ENCODE measurements around the gene RNU7-1.
"Not testable (repeated sequence)": the region's sequence is repeated elsewhere in the genome, so short reads cannot be mapped to it uniquely, and the experiment has no call there.

Gene RNU7-1

DNA sequence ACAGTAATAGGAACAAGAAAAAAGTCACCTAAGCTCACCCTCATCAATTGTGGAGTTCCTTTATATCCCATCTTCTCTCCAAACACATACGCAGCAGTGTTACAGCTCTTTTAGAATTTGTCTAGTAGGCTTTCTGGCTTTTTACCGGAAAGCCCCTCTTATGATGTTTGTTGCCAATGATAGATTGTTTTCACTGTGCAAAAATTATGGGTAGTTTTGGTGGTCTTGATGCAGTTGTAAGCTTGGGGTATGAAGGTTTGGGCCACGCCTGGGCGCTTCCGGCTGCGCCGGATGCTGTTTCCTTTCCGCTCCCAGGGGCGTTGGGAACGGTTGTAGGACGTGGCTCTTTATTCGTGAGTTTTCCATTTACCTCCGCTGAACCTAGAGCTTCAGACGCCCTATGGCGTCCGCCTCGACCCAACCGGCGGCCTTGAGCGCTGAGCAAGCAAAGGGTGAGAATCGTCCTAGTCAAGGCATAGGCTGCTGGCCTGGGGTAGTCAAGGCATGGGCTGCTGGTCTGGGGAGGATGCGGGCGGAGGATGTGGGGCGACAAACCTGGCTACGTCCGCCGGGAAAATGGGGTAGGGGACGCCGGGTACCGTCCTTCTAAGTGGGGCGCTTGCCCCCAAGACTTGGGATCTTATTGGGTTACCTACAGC is at the start of gene RNU7-1, which contains the start of gene C12orf57:
Gene RNU7-1, plus strand, starts transcription at position 95 of the 659 bp plus-strand sequence.
Gene C12orf57, plus strand, starts transcription at position 301 of the 659 bp plus-strand sequence. Its CDS starts 100 bp downstream, at position 401.
- DNase-seq (ENCODE audit: low read depth): no peak

DNA sequence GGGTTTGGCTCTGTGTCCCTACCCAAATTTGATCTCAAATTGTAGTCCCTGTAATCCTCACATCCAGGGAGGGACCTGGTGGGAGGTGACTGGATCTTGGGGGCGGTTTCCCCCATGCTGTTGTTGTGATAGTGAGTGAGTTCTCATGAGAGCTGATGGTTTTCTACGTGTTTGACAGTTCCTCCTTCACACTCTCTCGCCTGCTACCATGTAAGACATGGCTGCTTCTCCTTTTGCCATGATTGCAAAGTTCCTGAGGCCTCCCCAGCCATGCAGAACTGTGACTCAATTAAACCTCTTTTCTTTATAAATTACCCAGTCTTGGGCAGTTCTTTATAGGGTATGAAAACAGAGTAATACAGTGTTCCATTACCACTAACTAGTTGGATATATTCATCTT is 49.3 kb upstream of the RNU7-1 start:
- DNase-seq (ENCODE audit: low read depth): no peak

DNA sequence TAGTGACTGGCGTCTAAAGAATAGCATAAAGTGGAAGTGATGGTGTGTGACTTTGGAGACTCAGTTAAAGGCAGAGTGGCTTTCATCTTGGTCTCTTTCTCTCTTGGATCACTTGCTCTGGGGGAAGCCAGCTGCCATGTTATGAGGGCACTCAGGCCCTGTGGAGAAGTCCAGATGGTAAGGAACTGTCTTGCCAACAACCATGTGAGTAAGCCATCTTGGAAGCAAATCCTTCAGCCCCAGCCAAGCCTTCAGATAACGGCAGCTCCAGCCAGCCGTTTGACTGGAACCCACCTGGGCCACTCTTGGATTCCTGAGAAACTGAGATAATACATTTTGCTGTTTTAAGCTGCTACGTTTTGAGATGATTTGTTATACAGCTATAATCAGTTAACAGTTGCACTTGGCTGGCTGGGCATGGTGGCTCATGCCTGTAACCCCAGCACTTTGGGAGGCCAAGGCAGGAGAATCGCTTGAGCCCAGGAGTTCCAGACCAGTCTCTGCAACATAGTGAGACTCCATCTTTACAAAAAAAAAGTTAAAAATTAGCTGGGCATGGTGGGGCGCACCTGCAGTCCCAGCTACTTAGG is 46.7 kb upstream of the RNU7-1 start:
- DNase-seq (ENCODE audit: low read depth): no peak

DNA sequence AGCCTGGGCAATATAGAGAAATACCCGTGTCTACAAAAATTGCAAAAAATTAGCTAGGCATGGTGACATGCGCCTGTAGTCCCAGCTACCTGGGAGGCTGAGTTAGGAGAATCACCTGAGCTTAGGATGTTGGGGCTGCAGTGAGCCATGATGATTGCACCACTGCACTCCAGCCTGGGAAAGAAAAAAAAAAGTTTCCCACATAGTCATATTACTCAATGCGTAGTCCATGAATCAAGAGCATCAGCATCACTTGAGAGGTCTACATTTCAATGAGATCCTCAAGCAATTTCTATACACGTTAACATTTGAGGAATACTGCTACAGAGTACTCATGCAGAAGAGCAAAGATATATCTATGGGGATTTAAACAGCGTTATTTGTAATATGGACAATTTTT is 44.2 kb upstream of the RNU7-1 start:
- no peak for DNase-seq (ENCODE audit: low read depth)

DNA sequence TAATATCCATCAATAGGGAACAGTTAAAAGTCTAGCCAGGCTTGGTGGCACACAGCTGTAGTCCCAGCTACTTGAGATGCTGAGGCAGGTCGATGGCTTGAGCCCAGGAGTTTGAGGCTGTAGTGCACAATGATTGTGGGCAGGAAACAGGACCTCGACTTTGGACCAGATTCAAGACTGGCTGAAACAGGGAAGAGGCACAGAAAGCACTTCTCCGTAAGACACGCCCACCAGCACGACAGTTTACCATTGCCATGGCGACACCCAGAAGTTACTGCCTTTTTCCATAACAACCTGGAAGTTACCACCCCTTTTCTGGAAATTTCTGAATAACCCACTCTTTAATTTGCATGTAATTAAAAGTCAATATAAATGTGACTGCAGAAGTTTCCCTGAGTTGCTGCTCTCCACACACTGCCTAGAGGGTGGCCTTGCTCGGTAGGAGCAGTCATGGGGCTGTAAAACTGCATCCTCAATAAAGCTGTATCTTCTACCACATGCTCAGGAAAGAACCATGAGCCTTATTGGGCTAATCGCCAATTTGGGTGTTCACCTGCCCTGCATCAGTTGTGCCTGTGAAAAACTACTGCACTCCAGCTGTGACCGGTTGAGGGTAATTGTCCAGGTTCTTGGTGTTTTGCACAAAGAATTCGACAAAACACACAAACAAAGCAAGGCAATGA is 43.6 kb upstream of the RNU7-1 start:
- DNase-seq (ENCODE audit: low read depth): no peak

DNA sequence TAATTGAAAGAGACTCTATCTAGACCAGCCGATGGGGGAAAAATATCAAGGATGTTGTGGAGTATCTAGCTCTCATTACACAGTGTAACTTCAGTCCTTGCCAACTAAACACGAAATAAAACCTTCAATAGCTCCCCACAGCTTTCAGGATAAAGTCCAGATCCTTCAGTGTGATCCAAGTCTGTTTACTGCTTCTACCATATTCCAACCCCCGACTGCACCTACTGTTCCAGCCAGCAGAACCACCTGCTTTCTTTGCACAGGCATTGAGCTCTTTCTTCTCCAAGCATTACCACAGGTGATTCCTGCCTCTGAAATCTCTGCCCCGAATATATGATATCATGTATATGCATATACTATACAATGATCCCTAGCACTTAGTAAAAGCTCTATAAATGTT is 41.2 kb upstream of the RNU7-1 start:
- DNase-seq (ENCODE audit: low read depth): no peak

DNA sequence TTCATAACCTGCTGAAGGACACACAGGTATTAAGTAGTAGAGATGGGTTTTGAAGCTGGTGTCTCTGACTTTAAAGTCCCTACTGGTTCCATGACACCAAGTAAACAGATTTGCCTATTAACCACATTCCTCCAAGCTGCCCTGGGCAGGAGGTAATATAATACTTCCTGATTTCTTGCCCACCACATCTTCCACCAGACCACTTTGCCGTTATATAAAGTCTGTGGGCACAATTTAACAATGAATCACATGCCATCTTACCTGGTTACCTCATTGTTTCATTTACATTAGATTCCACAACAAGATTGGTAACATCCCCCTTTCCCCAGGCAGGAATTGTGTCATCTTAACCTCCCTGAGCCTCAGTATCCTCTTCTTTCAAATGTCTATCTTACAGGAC is 39.9 kb upstream of the RNU7-1 start:
- DNase-seq (ENCODE audit: low read depth): no peak

DNA sequence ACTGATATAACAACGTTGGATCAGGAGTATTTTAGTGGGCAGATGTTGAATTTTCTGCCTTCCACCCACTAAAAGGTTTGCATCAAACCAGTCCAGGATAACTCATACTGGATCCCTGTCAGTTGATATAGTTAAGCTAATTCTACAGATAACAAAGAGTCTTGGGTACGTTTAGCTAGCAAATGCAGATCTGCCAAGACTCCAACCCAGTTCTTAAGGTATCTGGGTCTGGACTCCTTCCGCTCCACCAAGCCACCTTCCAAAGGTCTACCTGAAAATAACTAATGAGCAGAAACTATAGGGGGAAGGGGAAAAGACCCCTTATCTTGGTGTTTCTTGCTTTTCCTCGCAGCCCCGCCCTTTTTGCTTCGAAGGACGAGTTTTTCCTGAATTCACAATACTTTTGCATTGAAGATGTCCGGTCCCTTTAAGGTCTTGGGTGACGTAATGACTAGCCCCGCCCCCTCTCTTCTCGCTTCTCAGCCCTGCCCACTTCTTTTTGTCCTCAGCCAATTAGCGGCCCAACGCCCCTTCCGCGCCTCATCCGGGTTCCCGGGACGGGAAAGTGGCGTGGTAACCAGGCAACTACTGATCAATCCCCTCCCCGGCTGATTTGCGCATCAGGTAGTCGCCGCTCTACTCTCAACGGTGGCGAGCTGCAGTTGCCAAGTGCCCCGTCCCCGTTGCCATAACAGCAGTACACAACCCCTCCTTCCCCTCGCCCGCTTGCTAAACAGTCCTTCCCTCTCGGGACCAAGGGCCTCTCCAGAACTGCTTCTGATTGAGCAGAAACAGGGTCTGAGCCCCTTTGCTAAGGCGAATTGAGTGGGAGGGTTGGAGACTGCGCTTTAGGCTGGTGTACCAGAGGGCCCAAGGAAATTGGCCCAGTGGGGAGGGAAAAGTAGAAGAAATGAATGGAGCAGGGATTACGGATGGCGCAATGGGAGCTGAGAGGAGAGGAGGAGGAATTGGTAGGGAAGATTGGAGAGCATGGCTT is 39.0 kb upstream of the RNU7-1 start, which contains the start of gene LRRC23:
Gene LRRC23, plus strand, starts transcription at position 543 of the 997 bp plus-strand sequence. CDS start 812 bp downstream, outside the sequence.
- DNase-seq (ENCODE audit: low read depth): peak; percentile 72

DNA sequence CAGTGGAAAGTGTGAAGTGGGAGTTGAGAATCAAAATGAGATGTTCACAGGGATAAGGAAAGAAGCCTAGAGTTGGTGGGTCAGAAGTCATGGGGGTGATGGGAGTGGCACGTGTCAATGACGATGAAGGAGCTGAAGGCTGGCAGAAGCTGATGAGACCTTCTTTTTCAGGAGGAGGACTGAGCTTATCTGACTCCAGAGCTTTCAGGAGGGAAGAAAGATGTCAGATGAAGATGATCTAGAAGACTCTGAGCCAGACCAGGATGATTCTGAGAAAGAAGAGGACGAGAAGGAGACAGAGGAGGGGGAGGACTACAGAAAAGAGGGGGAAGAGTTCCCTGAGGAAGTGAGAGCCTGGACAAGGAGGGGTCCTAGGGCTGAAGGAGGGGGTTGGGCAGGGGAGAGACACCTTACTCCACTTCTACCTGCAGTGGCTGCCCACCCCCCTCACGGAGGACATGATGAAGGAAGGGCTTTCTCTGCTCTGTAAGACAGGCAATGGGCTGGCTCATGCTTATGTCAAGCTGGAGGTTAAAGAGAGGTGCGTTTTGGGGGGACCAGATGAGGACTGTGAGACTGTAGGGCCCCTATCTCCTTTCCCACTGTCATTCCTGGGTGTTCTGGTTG is 38.1 kb upstream of the RNU7-1 start:
- no peak for DNase-seq (ENCODE audit: low read depth)

DNA sequence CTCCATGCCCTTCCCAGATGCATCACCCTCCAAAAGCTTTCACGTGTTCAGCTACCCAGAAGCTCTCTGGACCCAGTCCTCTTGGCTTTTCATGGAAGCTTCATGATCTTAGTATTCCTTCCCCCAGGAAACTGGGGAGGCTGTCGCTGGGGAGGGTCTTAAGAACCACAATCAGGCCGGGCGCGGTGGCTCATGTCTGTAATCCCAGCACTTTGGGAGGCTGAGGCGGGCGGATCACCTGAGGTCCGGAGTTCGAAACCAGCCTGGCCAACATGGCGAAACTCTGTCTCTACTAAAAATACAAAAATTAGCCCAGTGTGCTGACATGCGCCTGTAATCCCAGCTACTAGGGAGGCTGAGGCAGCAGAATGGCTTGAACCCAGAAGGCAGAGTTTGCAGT is 35.5 kb upstream of the RNU7-1 start:
- DNase-seq (ENCODE audit: low read depth): not testable (repeated sequence)

DNA sequence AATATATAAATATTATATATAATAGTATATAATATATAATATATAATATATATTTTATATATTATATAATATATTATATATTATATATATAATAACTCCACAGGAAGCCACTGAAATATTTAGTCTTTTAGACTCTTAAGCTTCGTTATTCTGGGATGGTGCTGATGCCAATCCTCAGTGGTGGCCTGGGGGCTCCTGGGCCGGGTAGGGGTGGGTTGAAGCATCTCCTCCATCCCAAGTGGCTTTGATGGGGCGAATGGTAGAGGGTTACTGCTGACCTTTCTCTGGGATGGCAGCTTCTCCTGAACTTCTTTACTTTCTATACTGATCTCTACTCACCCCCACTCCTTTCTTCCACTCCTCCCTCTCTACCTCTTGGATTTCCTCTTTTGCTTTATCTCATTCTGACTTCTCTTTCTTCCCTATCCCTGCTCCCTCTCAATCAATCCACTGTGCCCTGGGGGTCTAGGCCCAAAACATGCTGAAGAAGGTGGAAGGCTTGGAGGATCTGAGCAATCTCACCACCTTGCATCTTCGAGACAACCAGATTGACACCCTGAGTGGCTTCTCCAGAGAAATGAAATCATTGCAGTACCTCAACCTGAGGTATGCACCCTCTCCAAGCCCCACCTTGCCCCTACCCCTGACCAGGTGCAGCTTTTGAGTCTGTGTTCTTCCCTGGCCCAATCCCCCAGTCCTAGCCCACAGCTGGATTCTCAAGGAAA is 34.0 kb upstream of the RNU7-1 start:
- DNase-seq (ENCODE audit: low read depth): no peak

DNA sequence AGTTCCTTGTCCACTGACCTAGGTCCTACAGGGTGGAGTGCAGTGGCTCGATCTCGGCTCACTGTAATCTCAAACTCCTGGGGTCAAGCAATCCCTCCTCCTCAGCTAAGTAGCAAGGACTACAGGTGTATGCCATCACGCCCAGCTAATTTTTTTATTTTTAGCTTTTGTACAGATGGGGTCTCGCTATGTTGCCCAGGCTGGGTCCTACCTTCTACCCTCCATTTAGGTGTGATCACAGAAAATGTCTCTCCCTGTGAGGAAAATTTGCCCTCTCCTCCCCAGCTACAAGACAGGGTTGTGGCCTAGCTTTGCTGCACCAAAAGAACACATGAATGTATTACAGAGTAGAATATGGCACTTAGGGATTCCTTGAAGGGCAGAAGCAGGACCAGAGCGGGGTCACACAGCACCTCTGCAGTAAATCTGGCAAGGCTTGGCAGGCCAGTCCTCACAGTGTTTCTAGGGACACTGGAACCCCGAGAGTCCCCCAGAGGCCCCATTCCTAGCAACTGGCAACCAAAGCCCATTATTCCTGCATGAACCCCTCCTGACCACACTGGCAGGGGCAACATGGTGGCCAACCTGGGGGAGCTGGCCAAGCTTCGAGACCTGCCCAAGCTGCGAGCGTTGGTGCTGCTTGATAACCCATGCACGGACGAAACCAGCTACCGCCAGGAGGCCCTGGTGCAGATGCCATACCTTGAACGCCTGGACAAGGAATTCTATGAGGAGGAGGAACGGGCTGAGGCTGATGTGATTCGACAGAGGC is 31.3 kb upstream of the RNU7-1 start:
- no peak for DNase-seq (ENCODE audit: low read depth)

DNA sequence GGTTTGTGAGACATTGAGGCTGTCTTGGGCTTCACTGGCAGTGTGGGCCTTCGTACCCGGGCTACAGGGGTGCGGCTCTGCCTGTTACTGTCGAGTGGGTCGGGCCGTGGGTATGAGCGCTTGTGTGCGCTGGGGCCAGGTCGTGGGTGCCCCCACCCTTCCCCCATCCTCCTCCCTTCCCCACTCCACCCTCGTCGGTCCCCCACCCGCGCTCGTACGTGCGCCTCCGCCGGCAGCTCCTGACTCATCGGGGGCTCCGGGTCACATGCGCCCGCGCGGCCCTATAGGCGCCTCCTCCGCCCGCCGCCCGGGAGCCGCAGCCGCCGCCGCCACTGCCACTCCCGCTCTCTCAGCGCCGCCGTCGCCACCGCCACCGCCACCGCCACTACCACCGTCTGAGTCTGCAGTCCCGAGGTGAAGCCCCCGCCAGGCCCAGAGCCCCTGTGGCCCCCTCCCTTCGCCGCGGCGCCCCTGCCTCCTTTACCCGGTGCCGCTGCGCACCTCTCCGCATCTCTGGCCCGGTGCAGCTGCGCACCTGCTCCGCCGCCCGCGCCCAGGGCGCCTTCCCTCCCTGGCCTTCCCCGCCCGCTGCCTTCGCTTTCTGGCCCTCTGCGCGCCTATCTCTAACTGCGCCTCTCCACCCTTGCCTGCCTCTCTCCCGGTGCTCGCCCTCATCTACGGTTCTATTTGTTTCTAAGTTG is 29.2 kb upstream of the RNU7-1 start, which contains the start of gene ENO2:
Gene ENO2, plus strand, starts transcription at position 335 of the 701 bp plus-strand sequence. CDS start 1,253 bp downstream, outside the sequence.
- DNase-seq (ENCODE audit: low read depth): no peak

DNA sequence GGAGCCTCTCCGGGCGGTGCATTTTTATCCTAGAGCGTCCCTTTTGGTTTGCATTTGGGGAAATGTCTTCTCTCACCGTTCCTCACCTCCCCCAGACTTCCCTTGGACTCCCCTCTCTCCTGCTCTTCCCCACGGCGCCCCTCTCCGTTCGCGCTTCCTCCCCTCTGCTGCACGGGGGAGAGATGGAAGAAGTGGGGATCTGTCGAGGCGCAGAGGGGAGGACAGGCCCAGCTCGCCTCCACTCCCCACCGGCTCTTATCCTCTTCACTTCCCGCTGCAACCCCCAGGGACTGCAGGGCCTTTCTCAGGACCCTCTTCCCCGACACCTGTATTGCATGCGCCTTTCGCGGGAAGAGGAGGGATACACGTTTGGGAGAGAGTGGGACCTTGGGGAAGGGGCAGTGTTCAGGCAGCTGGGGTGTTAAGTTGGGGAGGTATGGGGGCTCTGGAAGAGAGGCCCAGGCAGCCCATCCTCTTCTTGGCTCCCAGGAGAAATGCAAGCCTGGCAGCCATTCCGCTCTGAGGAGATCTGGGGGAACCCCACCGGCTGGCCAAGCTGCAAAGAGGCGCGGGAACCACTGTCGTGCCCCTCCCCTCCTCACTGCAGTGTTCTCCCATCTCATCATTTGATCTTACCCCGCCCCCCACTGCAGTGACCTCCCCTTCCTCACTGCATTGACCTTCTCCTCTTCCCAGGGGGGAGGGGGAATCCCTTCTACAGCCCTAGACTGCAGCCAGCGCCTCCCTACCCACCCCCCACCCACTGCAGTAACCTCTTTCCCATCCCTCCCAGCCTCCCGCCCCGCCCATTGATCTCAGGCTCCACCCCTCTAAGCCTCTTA is 28.4 kb upstream of the RNU7-1 start:
- DNase-seq (ENCODE audit: low read depth): no peak

DNA sequence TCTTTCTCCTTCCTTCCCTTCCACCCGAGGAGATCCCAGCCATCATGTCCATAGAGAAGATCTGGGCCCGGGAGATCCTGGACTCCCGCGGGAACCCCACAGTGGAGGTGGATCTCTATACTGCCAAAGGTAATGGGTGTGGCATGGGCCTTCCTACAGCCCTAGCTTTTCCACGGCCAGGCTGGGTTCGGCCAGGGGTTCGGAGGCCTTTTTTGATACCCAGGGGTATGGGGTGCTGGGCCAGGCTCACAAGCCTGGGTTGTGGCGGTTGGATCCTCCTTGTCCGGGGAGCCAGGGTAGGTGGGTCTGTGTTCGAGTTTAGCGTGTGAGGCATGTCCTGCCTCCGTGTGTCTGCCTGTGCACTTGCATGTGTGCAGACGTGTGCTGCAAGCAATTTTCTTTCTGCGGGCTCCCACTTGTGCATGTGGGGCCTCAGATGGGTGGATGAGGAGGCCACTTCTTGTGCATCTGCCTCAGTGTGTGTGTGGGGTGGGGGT is 27.8 kb upstream of the RNU7-1 start:
- no peak for DNase-seq (ENCODE audit: low read depth)

DNA sequence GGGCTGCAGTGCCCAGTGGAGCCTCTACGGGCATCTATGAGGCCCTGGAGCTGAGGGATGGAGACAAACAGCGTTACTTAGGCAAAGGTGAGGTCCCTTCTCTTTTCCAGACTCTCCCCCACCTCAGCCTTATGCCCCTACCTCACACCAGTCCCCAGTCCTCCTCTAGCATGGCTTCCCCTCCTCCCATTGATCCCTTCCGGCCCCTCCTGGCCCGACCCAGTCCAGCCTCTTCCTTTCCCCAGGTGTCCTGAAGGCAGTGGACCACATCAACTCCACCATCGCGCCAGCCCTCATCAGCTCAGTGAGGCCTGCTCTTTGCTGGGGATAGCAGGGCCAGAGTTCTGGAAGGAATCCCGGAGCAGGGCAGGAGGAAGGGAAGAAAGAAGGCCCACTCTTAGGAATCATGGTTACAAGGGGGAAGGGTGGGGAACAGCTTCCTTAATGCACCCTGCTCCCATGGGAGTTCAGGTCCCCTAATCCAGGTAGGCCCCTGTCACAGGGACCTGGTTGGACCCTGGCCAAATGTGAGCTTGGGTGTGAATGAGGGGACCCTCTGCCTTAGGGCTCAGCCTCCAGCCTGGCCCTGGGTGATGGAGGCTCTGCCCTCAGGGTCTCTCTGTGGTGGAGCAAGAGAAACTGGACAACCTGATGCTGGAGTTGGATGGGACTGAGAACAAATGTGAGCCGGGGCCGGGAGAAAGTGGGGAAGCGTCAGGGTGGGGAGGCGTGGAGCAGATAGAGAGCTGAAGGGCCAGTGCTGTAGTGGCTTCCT is 27.0 kb upstream of the RNU7-1 start:
- no peak for DNase-seq (ENCODE audit: low read depth)

DNA sequence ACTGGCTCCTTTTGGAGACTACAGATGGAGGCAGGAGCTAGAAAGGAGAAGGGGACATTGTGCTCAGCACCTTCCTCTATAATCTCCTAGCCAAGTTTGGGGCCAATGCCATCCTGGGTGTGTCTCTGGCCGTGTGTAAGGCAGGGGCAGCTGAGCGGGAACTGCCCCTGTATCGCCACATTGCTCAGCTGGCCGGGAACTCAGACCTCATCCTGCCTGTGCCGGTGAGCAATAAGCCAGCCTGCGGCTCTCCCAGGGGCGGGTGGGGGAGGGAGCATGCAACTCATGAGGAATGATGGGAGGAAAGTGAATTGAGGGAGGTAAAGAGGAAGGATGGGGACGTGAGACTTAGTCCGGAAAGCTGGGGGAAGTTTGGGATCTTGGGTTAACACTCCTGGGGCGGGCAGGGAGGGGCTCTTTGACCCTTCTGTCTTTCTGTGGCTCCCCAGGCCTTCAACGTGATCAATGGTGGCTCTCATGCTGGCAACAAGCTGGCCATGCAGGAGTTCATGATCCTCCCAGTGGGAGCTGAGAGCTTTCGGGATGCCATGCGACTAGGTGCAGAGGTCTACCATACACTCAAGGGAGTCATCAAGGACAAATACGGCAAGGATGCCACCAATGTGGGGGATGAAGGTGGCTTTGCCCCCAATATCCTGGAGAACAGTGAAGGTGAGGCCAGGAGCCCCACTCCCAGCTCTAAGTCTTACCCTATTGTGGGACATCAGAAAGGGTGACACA is 26.0 kb upstream of the RNU7-1 start:
- DNase-seq (ENCODE audit: low read depth): no peak
